OCI-LY1 (cell line): Measurements from ENCODE around the gene EIF2B4.

Experiments
- CTCF ChIP-seq: fragments of 200-600 bp; sonication (generic), shearing (Covaris generic); IDR thresholded peaks from 2 replicates; pipeline ENCODE4 v1.5.1; 2017; ENCODE audit warnings: mild to moderate bottlenecking, antibody characterized with exemption, low read length, moderate library complexity, mixed read lengths
- EZH2 ChIP-seq: fragments of 200-600 bp; sonication (generic), shearing (Covaris generic); IDR thresholded peaks from 2 replicates; pipeline ENCODE4 v1.8.0; 2017; ENCODE audit warnings: borderline replicate concordance, mixed run types, mild to moderate bottlenecking, antibody characterized with exemption, low read length, moderate library complexity, mixed read lengths

GRCh38 chr2:27378096-27378808 lies 8.1 kb upstream of the EIF2B4 start:
- no peak for TF ChIP-seq EZH2
- TF ChIP-seq CTCF = peak; percentile 52
